Transverse colon (tissue), 4 donors: ENCODE data around the gene FLYWCH1. TPM values are rescaled to one million over a fixed set of nuclear protein-coding genes. Genes with fewer than 3 reads are reported as not detected.
"Not testable (repeated sequence)": the region's sequence is repeated elsewhere in the genome, so short reads cannot be mapped to it uniquely, and the experiment has no call there.

Experiments
- DNase-seq: peaks from one replicate; pipeline ENCODE4 v3.0.0-alpha.2; 2019
- H3K27ac ChIP-seq, 4 donors: fragments of 200-600 bp; sonication (generic); 2 replicates each; pipeline ENCODE4 v1.5.1; 2016 to 2018; ENCODE audit warnings: inconsistent platforms in 4 of 4
- H3K27me3 ChIP-seq: fragments of 200-600 bp; sonication (generic); 2 replicates; pipeline ENCODE4 v1.5.1; 2017; ENCODE audit warnings: inconsistent platforms
- H3K36me3 ChIP-seq, 4 donors: fragments of 200-600 bp; sonication (generic); 2 replicates each; pipeline ENCODE4 v1.5.1; 2017 to 2019; ENCODE audit warnings: inconsistent platforms in 4 of 4
- H3K4me1 ChIP-seq, 4 donors: fragments of 200-600 bp; sonication (generic); 2 replicates each; pipeline ENCODE4 v1.5.1; 2017 to 2020; ENCODE audit warnings: inconsistent platforms in 4 of 4
- H3K4me3 ChIP-seq, 4 donors: fragments of 200-600 bp; sonication (generic); 1 replicate in 1 of 4; 2 replicates in 3 of 4; pipeline versions ENCODE4 v1.5.1 to v1.6.1; 2017 to 2019; ENCODE audit warnings: inconsistent platforms in 4 of 4
- H3K9me3 ChIP-seq, 2 donors: fragments of 200-600 bp; sonication (generic); 2 replicates each; pipeline ENCODE4 v1.5.1; 2017 to 2019; ENCODE audit warnings: inconsistent platforms in 2 of 2
- CTCF ChIP-seq, 5 experiments: fragments of 200-600 bp in 3 of 5; fragments of 450-650 bp in 2 of 5; sonication (generic) in 3 of 5; IDR thresholded peaks; 1 replicate in 2 of 5; 2 replicates in 3 of 5; pipeline ENCODE4 v1.5.1; 2016 to 2017; ENCODE audit warnings: antibody characterized with exemption in 5 of 5, inconsistent platforms in 3 of 5, mild to moderate bottlenecking in 2 of 5, moderate library complexity in 1 of 5
- EP300 ChIP-seq: sonication (generic); formaldehyde crosslinking; IDR thresholded peaks from one replicate; pipeline ENCODE4 v1.6.1; 2017; ENCODE audit warnings: antibody characterized with exemption, low read depth
- POLR2A ChIP-seq: fragments of 450-650 bp; IDR thresholded peaks from one replicate; pipeline ENCODE4 v1.6.1; 2016; ENCODE audit warnings: antibody characterized with exemption, mild to moderate bottlenecking, moderate library complexity
- POLR2AphosphoS5 ChIP-seq, 3 donors: sonication (generic); formaldehyde crosslinking; IDR thresholded peaks; one replicate each; pipeline ENCODE4 v1.6.1; 2016; ENCODE audit warnings: antibody characterized with exemption in 3 of 3
- WGBS, 2 donors: methylation state at CpG; one replicate each; pipeline ENCODE4 v1.1.5; 2018; ENCODE audit warnings: low coverage in 1 of 2; 5-methylcytosine and 5-hydroxymethylcytosine counted together
- in situ Hi-C, 4 donors: fragments of 200-750 bp; cut with MboI; loops; one replicate each; pipeline versions ENCODE4 v1.15.0 to v1.15.1; 2017; ENCODE audit warnings: low sequenced_read_pairs in 3 of 4, low pct_ligation_motif_present in 1 of 4, low pct_unique_long_range_greater_than_20kb in 1 of 4
- intact Hi-C: fragments of 100-400 bp; cut with DNase I; formaldehyde crosslinking; loops from one replicate; pipeline ENCODE4 v1.15.1; 2023; ENCODE audit warnings: low total_unique reads
- total RNA-seq, 4 donors: library from RNA; depleted of rRNA; stranded (reverse); fragments of >200 nt; gene quantifications; one replicate each; pipeline ENCODE4 v1.1.0, GENCODE V29; 2016

The FLYWCH1 gene
- total RNA-seq, 4 donors from 2014 or later = 29.1 to 59.1 (median 34.6) TPM

- H3K4me3 ChIP-seq = peak overlapping the region; percentile 66 to 94 (median 80)
- H3K9me3 ChIP-seq = no peaks in the 10 kb centered on the region
- H3K4me1 ChIP-seq = peaks cover 4 to 26% (median 15%) of the 10 kb centered on the region in 4 donors
- 1% methylated on average over 12 of the region's 32 CpGs; no CpG with 5 or more reads in 1 of the 2 donors for WGBS, 2 donors
- intact Hi-C loops = no loop called here
- H3K27me3 ChIP-seq = peaks cover 4% of the 10 kb centered on the region
- no peak for DNase-seq
- TF ChIP-seq POLR2A (no peak), EP300 (no peak), CTCF (IDR thresholded peaks at IDR 0.05) (no peak), POLR2AphosphoS5 (IDR thresholded peaks at IDR 0.05) (no peak)
- H3K36me3 ChIP-seq = no peaks in the 10 kb centered on the region
- in situ Hi-C loops = no loop called here
- H3K27ac ChIP-seq = peak overlapping the region; percentile 97 to 98 (median 98)
These were observed 6.8 kb upstream of the FLYWCH1 start for GRCh38 chr16:2904922-2905240.

DNA sequence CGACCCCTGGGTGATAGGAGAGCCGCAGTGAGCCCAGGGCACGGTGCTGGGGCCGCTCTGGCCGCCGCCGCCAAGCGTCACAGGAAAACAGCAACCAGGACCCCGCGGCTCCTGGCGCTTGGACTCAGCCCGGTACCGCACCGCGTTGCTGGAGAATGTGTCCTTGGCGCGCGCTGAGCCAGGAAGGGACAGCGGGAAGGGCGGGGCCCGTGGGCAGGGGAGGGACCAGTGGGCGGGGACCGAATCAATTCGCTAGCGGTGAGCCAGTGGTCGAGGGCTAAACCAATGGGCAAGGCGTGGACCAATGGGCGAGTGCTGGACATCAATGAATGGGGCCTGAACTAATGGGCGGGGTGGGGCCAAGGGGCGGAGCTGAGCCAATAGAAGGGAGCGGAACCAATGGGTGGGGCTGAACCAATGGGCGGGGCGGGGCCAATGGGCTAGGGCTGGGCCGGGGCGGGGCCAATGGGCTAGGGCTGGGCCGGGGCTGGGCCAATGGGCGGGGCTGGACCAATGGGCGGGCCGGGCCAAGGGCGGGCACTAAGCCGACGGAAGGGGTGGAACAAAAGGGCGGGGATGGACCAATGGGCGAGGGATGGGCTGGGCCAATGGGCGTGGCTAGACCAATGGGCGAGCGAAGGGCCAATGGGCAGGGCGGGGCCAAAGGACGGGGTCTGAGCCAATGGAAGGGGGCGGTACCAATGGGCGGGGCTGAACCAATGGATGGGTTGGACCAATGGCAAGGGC, 6.3 kb upstream of the FLYWCH1 start:
- Histone ChIP-seq H3K4me1 (peaks cover 4 to 26% (median 15%) of the 10 kb centered on the region in 4 donors), H3K27me3 (peaks cover 4% of the 10 kb centered on the region), H3K4me3 (peak overlapping the region; percentile 66 to 94 (median 80)), H3K9me3 (no peaks in the 10 kb centered on the region), H3K36me3 (no peaks in the 10 kb centered on the region), H3K27ac (peak overlapping the region; percentile 97 to 98 (median 98))
- DNase-seq = peak; percentile 100
- peak in 1 of 5 experiments; percentile 22 for TF ChIP-seq CTCF (IDR thresholded peaks at IDR 0.05)
- peak; percentile 99 for TF ChIP-seq POLR2A
- no peak for TF ChIP-seq EP300
- TF ChIP-seq POLR2AphosphoS5 (IDR thresholded peaks at IDR 0.05) = peak; percentile 99 to 100 (median 100)
- in situ Hi-C loops (no loop called here), intact Hi-C loops (no loop called here)
- 0 to 4% methylated on average over 12 to 30 of the region's 51 CpGs for WGBS, 2 donors

- intact Hi-C loops = no loop called here
- Histone ChIP-seq H3K9me3 (no peaks in the 10 kb centered on the region), H3K27ac (peak overlapping the region; percentile 75 to 88 (median 77)), H3K27me3 (peaks cover 4% of the 10 kb centered on the region), H3K36me3 (no peaks in the 10 kb centered on the region), H3K4me3 (no peak overlapping the region), H3K4me1 (peaks cover 4 to 26% (median 17%) of the 10 kb centered on the region in 4 donors)
- DNase-seq = no peak
- in situ Hi-C loops = no loop called here
- 0 to 18% methylated on average over 6 to 12 of the region's 12 CpGs for WGBS, 2 donors
- TF ChIP-seq POLR2AphosphoS5 (IDR thresholded peaks at IDR 0.05) (no peak), CTCF (IDR thresholded peaks at IDR 0.05) (no peak), EP300 (no peak), POLR2A (no peak)
These were observed 5.7 kb upstream of the FLYWCH1 start for GRCh38 chr16:2905988-2906387.

GRCh38 chr16:2907084-2907753, 4.5 kb upstream of the FLYWCH1 start:
- TF ChIP-seq CTCF (IDR thresholded peaks at IDR 0.05) = peak; percentile 39 to 91 (median 56)
- WGBS, 2 donors = 13 to 15% methylated on average over 6 to 16 of the region's 17 CpGs
- peak; percentile 61 for DNase-seq
- H3K27me3 ChIP-seq, H3K4me3 ChIP-seq, in situ Hi-C loops, H3K9me3 ChIP-seq, H3K36me3 ChIP-seq, intact Hi-C loops: not testable (repeated sequence)
- H3K27ac ChIP-seq = peak overlapping the region in 2 of 4 donors; percentile 21 to 75
- H3K4me1 ChIP-seq = peaks cover 4 to 26% (median 22%) of the 10 kb centered on the region in 4 donors
